CD4-positive, alpha-beta memory T cell (primary cell): ENCODE results near the gene NEU4. TPM values are rescaled to one million over a fixed set of nuclear protein-coding genes. Genes with fewer than 3 reads are reported as not detected.
"Not testable (repeated sequence)": the region's sequence is repeated elsewhere in the genome, so short reads cannot be mapped to it uniquely, and the experiment has no call there.

Source experiments
- CTCF ChIA-PET: fragments of 350-600 bp; sonication (Branson Sonifier 250); formaldehyde crosslinking; loops from one replicate; lab custom pipeline; 2021; ENCODE audit warnings: inconsistent platforms; ENCODE audit not compliant: partially characterized antibody; lab: Charles Lee
- POLR2A ChIA-PET: fragments of 350-600 bp; sonication (Branson Sonifier 250); formaldehyde crosslinking; loops from one replicate; lab custom pipeline; 2021; ENCODE audit not compliant: partially characterized antibody; lab: Charles Lee
- DNase-seq, 5 donors: peaks; one replicate each; pipeline versions ENCODE4 v3.0.0 to v3.0.0-alpha.2; 2020 to 2022; ENCODE audit warnings: mixed read lengths in 1 of 5
- H3K27ac ChIP-seq: one replicate; pipeline ENCODE4 v1.7.0; 2013; ENCODE audit warnings: low read depth, low read length
- H3K27me3 ChIP-seq: 2 replicates; pipeline ENCODE4 v1.7.0; 2013; ENCODE audit warnings: mild to moderate bottlenecking, low read length, moderate library complexity; ENCODE audit not compliant: insufficient read depth
- H3K36me3 ChIP-seq: 2 replicates; pipeline ENCODE4 v1.7.0; 2013; ENCODE audit warnings: mild to moderate bottlenecking, low read length, moderate library complexity; ENCODE audit not compliant: insufficient read depth
- H3K4me1 ChIP-seq: 2 replicates; pipeline ENCODE4 v1.7.0; 2013; ENCODE audit warnings: mild to moderate bottlenecking, low read length, moderate library complexity; ENCODE audit not compliant: insufficient read depth
- H3K4me3 ChIP-seq, 2 donors: one replicate each; pipeline ENCODE4 v1.7.0; 2013; ENCODE audit warnings: low read length in 2 of 2, mild to moderate bottlenecking in 1 of 2
- H3K9me3 ChIP-seq, 2 donors: one replicate each; pipeline ENCODE4 v1.7.0; 2013; ENCODE audit warnings: low read length in 2 of 2, control low read depth in 1 of 2; ENCODE audit not compliant: control insufficient read depth in 1 of 2
- H3K27ac Mint-ChIP-seq, 7 donors: one replicate each; pipeline ENCODE4 v1.8.0; 2020 to 2021; ENCODE audit warnings: mixed read lengths in 7 of 7, mild to moderate bottlenecking in 6 of 7, inconsistent platforms in 3 of 7, moderate library complexity in 3 of 7
- H3K27me3 Mint-ChIP-seq, 2 donors: one replicate each; pipeline ENCODE4 v1.8.0; 2020 to 2021; ENCODE audit warnings: mixed read lengths in 2 of 2
- H3K36me3 Mint-ChIP-seq, 2 donors: one replicate each; pipeline ENCODE4 v1.8.0; 2020 to 2021; ENCODE audit warnings: mixed read lengths in 2 of 2, inconsistent platforms in 1 of 2, mild to moderate bottlenecking in 1 of 2
- H3K4me1 Mint-ChIP-seq, 4 donors: one replicate each; pipeline ENCODE4 v1.8.0; 2020 to 2021; ENCODE audit warnings: mixed read lengths in 4 of 4, mild to moderate bottlenecking in 1 of 4
- H3K4me3 Mint-ChIP-seq, 8 donors: one replicate each; pipeline ENCODE4 v1.8.0; 2020 to 2021; ENCODE audit warnings: mixed read lengths in 8 of 8, mild to moderate bottlenecking in 7 of 8, moderate library complexity in 6 of 8, inconsistent platforms in 3 of 8
- H3K9me3 Mint-ChIP-seq, 8 donors: one replicate each; pipeline ENCODE4 v1.8.0; 2020 to 2021; ENCODE audit warnings: mixed read lengths in 8 of 8, mild to moderate bottlenecking in 5 of 8, inconsistent platforms in 3 of 8, moderate library complexity in 1 of 8
- intact Hi-C: fragments of 100-400 bp; cut with micrococcal nuclease; formaldehyde crosslinking; loops from one replicate; pipeline ENCODE4 v1.15.1; 2023
- polyA plus RNA-seq, 2 donors: library from polyadenylated mRNA; unstranded; fragments of 300-500 nt; fragmentation: Illumina TruSeq; gene quantifications; one replicate each; pipeline ENCODE4 v1.2.3, GENCODE V29; 2021
- total RNA-seq, 2 experiments: library from RNA; stranded (reverse); gene quantifications; one replicate each; pipeline ENCODE4 v1.2.3, GENCODE V29; 2021

The NEU4 gene
- total and polyA plus RNA-seq, 4 experiments from 2014 or later, result 0.14 to 1.3 TPM; not detected in 2

DNA sequence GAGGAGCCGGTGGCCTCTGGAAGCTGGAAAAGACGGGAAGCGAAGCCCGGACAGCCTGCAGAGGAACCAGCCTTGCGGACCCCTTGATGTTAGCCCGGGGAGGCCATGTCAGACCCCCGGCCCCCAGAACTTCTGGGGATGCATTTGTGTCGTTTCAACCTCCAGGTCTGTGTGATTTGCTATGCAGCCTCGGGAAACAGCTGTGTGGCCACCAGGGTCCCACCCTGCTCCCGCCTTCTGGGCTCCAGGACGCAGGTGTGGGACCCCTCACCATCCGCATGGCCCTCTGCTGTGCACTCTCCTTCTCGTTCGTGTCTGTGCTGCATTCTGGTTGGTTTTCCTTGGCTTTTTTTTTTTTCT, 13.3 kb downstream of the NEU4 start:
- Histone ChIP-seq H3K4me3 (no peak overlapping the region), H3K9me3 (peaks cover 0 to 4% of the 10 kb centered on the region in 2 donors), H3K4me1 (peaks cover 9% of the 10 kb centered on the region), H3K27ac (no peak overlapping the region), H3K36me3 (no peaks in the 10 kb centered on the region), H3K27me3 (no peaks in the 10 kb centered on the region)
- Mint-ChIP-seq H3K4me1 (peaks cover 10 to 22% (median 17%) of the 10 kb centered on the region in 4 donors), H3K4me3 (peak overlapping the region in 1 of 8 donors; percentile 43), H3K36me3 (no peaks in the 10 kb centered on the region), H3K27me3 (peaks cover 0 to 7% of the 10 kb centered on the region in 2 donors), H3K27ac (peak overlapping the region in 2 of 7 donors; percentile 70 to 73), H3K9me3 (peaks cover 0 to 24% (median 19%) of the 10 kb centered on the region in 8 donors)
- CTCF ChIA-PET, result no interaction called here
- DNase-seq, result no peak
- intact Hi-C loops, result no loop called here
- POLR2A ChIA-PET, result no interaction called here

GRCh38 chr2:241823531-241824437, 14.8 kb downstream of the NEU4 start:
- H3K9me3 ChIP-seq, H3K27ac ChIP-seq, POLR2A ChIA-PET, DNase-seq, H3K27me3 ChIP-seq, intact Hi-C loops, H3K4me3 ChIP-seq, H3K4me1 ChIP-seq, H3K36me3 ChIP-seq, CTCF ChIA-PET, H3K36me3 Mint-ChIP-seq: not testable (repeated sequence)
- Mint-ChIP-seq H3K4me3 (peak overlapping the region in 4 of 8 donors; percentile 32 to 52 (median 45)), H3K27me3 (peaks cover 0 to 11% of the 10 kb centered on the region in 2 donors), H3K9me3 (peaks cover 0 to 35% (median 29%) of the 10 kb centered on the region in 8 donors), H3K27ac (peak overlapping the region in 6 of 7 donors; percentile 30 to 88 (median 82)), H3K4me1 (peaks cover 6 to 16% (median 14%) of the 10 kb centered on the region in 4 donors)

GRCh38 chr2:241827394-241827793, 18.4 kb downstream of the NEU4 start:
- H3K4me3 ChIP-seq, result no peak overlapping the region
- intact Hi-C loops, result no loop called here
- Mint-ChIP-seq H3K36me3 (no peaks in the 10 kb centered on the region), H3K27ac (no peak overlapping the region), H3K4me3 (no peak overlapping the region), H3K9me3 (peaks cover 0 to 35% (median 29%) of the 10 kb centered on the region in 8 donors), H3K27me3 (peaks cover 0 to 14% of the 10 kb centered on the region in 2 donors), H3K4me1 (peaks cover 3 to 9% (median 7%) of the 10 kb centered on the region in 4 donors)
- DNase-seq, result no peak
- ChIA-PET CTCF (no interaction called here), POLR2A (no interaction called here)
- no peak overlapping the region for H3K27ac ChIP-seq
- peaks cover 0 to 9% of the 10 kb centered on the region in 2 donors for H3K9me3 ChIP-seq
- no peaks in the 10 kb centered on the region for H3K36me3 ChIP-seq
- H3K27me3 ChIP-seq, result no peaks in the 10 kb centered on the region
- H3K4me1 ChIP-seq, result no peaks in the 10 kb centered on the region

DNA sequence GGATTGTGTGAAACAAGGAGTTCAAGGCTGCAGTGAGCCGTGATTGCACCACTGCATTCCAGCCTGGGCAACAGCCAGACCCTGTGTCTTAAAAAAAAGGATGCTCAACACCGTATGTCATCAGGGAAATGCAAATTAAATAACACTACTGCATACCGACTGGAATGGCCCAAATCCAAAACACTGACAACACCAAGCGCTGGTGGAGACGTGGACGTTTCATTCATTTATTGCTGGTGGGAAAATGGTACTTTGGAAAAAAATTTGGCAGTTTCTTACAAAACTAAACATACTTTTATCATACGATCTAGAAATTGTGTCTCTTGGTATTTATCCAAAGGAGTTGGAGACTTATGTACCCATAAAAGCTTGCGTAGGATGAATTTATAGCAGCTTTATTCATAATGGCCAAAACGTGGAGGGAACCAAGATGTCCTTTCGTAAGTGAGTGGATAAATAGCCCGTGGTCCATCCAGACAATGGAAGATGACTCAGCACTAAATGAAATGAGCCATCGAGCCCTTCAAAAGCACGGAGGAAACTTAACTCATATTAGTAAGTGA, 24.2 kb downstream of the NEU4 start:
- Histone ChIP-seq H3K36me3 (no peaks in the 10 kb centered on the region), H3K4me3 (no peak overlapping the region), H3K27ac (no peak overlapping the region), H3K27me3 (no peaks in the 10 kb centered on the region), H3K9me3 (no peaks in the 10 kb centered on the region), H3K4me1 (no peaks in the 10 kb centered on the region)
- no peak overlapping the region for H3K4me3 Mint-ChIP-seq
- peaks cover 0 to 9% (median 2%) of the 10 kb centered on the region in 4 donors for H3K4me1 Mint-ChIP-seq
- H3K36me3 Mint-ChIP-seq, result no peaks in the 10 kb centered on the region
- CTCF ChIA-PET, result interaction anchor here (0.7 kb wide), 1 partner anchor 45 kb away, joined by 3 read pairs; no protein-coding TSS in a partner anchor
- no peak overlapping the region for H3K27ac Mint-ChIP-seq
- intact Hi-C loops, result no loop called here
- POLR2A ChIA-PET, result no interaction called here
- peaks cover 0 to 3% of the 10 kb centered on the region in 2 donors for H3K27me3 Mint-ChIP-seq
- no peak for DNase-seq
- H3K9me3 Mint-ChIP-seq, result peaks cover 0 to 3% (median 1%) of the 10 kb centered on the region in 8 donors

GRCh38 chr2:241833756-241834526, 24.9 kb downstream of the NEU4 start:
- peak in 1 of 5 donors; percentile 33 for DNase-seq
- H3K36me3 ChIP-seq, H3K4me1 ChIP-seq, H3K4me3 ChIP-seq, H3K36me3 Mint-ChIP-seq, H3K27ac ChIP-seq, intact Hi-C loops, H3K27me3 Mint-ChIP-seq, H3K27me3 ChIP-seq, POLR2A ChIA-PET, H3K9me3 Mint-ChIP-seq, H3K9me3 ChIP-seq: not testable (repeated sequence)
- CTCF ChIA-PET, result interaction anchor here (0.7 to 1.7 kb wide), 3 partner anchors 10 to 45 kb away, joined by 3 to 9 read pairs (median 4); no protein-coding TSS in a partner anchor
- peak overlapping the region in 1 of 8 donors; percentile 42 for H3K4me3 Mint-ChIP-seq
- peaks cover 3 to 15% (median 6%) of the 10 kb centered on the region in 4 donors for H3K4me1 Mint-ChIP-seq
- H3K27ac Mint-ChIP-seq, result peak overlapping the region in 1 of 7 donors; percentile 31

DNA sequence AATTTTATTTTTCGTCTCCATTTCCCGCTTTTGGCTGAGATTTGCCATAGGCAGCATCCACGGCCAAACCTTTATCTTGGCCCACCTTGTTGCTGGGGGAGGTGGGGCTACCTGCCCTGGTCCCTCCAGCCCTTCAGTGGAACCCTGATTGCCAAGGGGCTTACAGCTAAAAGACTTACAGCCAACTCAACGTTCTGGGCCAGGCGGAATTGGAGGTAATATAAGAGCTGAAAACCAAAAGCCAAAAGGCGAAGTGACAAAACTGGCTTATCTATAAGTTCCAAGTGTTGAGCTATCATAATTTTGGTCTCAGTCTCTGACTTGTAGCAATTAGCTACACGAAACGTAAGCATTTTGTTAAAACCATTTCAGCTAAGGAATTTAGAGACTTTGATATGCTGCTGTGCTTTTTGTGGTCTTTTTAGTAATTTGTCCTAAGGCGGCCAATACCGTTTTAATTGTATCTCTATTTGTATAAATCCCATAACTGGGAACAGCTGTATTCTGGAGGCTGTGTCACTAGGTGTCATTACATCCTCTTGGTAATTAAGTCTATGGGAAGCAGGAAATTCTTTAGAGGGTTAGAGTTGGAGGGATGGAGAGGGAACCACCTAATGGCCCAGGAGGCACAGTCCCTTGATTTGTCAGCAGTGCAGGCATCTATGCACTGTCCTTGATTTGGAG, 25.7 kb downstream of the NEU4 start:
- H3K4me3 Mint-ChIP-seq, result no peak overlapping the region
- Histone ChIP-seq H3K4me3 (no peak overlapping the region), H3K27ac (no peak overlapping the region), H3K27me3 (no peaks in the 10 kb centered on the region), H3K9me3 (no peaks in the 10 kb centered on the region), H3K36me3 (no peaks in the 10 kb centered on the region), H3K4me1 (no peaks in the 10 kb centered on the region)
- H3K27ac Mint-ChIP-seq, result no peak overlapping the region
- POLR2A ChIA-PET, result interaction anchor here (0.8 kb wide), 1 partner anchor 10 kb away, joined by 3 read pairs; no protein-coding TSS in a partner anchor
- H3K4me1 Mint-ChIP-seq, result peaks cover 3 to 15% (median 6%) of the 10 kb centered on the region in 4 donors
- intact Hi-C loops, result no loop called here
- H3K36me3 Mint-ChIP-seq, result no peaks in the 10 kb centered on the region
- no peak for DNase-seq
- no peaks in the 10 kb centered on the region for H3K9me3 Mint-ChIP-seq
- peaks cover 0 to 3% of the 10 kb centered on the region in 2 donors for H3K27me3 Mint-ChIP-seq
- CTCF ChIA-PET, result interaction anchor here (0.8 to 1.7 kb wide), 2 partner anchors 10 to 44 kb away, joined by 4 to 9 read pairs; no protein-coding TSS in a partner anchor
